ENCODE data around the gene TMEM120A.

TMEM120A gene

GRCh38 chr7:75995052-75995471 is 667 bp upstream of the TMEM120A start:
- DNase-seq: no peak

GRCh38 chr7:75993689-75994387 is 557 bp downstream of the TMEM120A start:
- DNase-seq: peak in 1 of 5 experiments; percentile 33

GRCh38 chr7:75992083-75992755 is 2.2 kb downstream of the TMEM120A start:
- no peak for DNase-seq

- DNase-seq: no peak
These were observed 2.8 kb downstream of the TMEM120A start for GRCh38 chr7:75991531-75992082.

- no peak for DNase-seq
These were observed 4.7 kb downstream of the TMEM120A start for GRCh38 chr7:75989500-75990388.

GRCh38 chr7:75988568-75989499 is 5.6 kb downstream of the TMEM120A start:
- DNase-seq: no peak

- DNase-seq: no peak
These were observed 6.4 kb downstream of the TMEM120A start for GRCh38 chr7:75987805-75988567.

- DNase-seq: no peak
These were observed 7.2 kb downstream of the TMEM120A start for GRCh38 chr7:75987026-75987804.

GRCh38 chr7:75986147-75986781 is 8.1 kb downstream of the TMEM120A start:
- DNase-seq: no peak

- DNase-seq: no peak
These were observed 8.8 kb downstream of the TMEM120A start for GRCh38 chr7:75985518-75986146.

- DNase-seq: no peak
These were observed 9.3 kb downstream of the TMEM120A start for GRCh38 chr7:75985009-75985517.

GRCh38 chr7:75984130-75985008 is 10.0 kb downstream of the TMEM120A start:
- DNase-seq: no peak

- no peak for DNase-seq
These were observed 10.8 kb downstream of the TMEM120A start for GRCh38 chr7:75983471-75984129.

- DNase-seq: no peak
These were observed 11.9 kb downstream of the TMEM120A start for GRCh38 chr7:75982306-75983064.

- no peak for DNase-seq
These were observed 12.7 kb downstream of the TMEM120A start for GRCh38 chr7:75981453-75982305.

- DNase-seq: no peak
These were observed 13.3 kb downstream of the TMEM120A start for GRCh38 chr7:75981203-75981452.
